DND-41 (cell line): ENCODE data around the gene BMPR1A.

Experiments
- ATAC-seq: fragments of 200-7000 bp; cut with Tn5 transposase; 3 replicates; pipeline ENCODE4 v1.9.1; 2021; ENCODE audit warnings: low read depth; ENCODE audit not compliant: insufficient read depth
- DNase-seq: peaks from one replicate; pipeline ENCODE4 v3.0.0-alpha.2; 2020
- H2AFZ ChIP-seq: 2 replicates; pipeline ENCODE4 v1.6.0; 2012; ENCODE audit warnings: low read depth, low read length
- H3K27ac ChIP-seq: 2 replicates; pipeline ENCODE4 v1.5.1; 2012; ENCODE audit warnings: low read length, inconsistent platforms
- H3K27me3 ChIP-seq: fragments of 200-600 bp; sonication (generic); 2 replicates; pipeline ENCODE4 v1.6.0; 2012; ENCODE audit warnings: low read length, mild to moderate bottlenecking, inconsistent platforms; ENCODE audit not compliant: insufficient read depth, poor library complexity
- H3K36me3 ChIP-seq: 2 replicates; pipeline ENCODE4 v1.5.1; 2012; ENCODE audit warnings: low read length, inconsistent platforms; ENCODE audit not compliant: insufficient read depth
- H3K4me1 ChIP-seq: 2 replicates; pipeline ENCODE4 v1.5.1; 2012; ENCODE audit warnings: mild to moderate bottlenecking, low read length; ENCODE audit not compliant: insufficient read depth
- H3K4me2 ChIP-seq: 2 replicates; pipeline ENCODE4 v1.6.0; 2012; ENCODE audit warnings: mild to moderate bottlenecking, moderate library complexity, low read length, inconsistent platforms; ENCODE audit not compliant: insufficient read depth
- H3K4me3 ChIP-seq, 2 experiments: fragments of 200-600 bp in 1 of 2; shearing (Covaris generic) in 1 of 2; 2 replicates each; pipeline ENCODE4 v1.5.1; 2012 to 2016; ENCODE audit warnings: inconsistent platforms in 2 of 2, low read length in 2 of 2, mild to moderate bottlenecking in 2 of 2, low read depth in 1 of 2, moderate library complexity in 1 of 2
- H3K79me2 ChIP-seq: 2 replicates; pipeline ENCODE4 v1.6.0; 2012; ENCODE audit warnings: low read length, inconsistent platforms; ENCODE audit not compliant: insufficient read depth
- H3K9ac ChIP-seq: 2 replicates; pipeline ENCODE4 v1.6.0; 2012; ENCODE audit warnings: low read depth, mild to moderate bottlenecking, inconsistent platforms, low read length, moderate library complexity
- H3K9me3 ChIP-seq: 2 replicates; pipeline ENCODE4 v1.5.1; 2012; ENCODE audit warnings: low read length, moderate library complexity, mild to moderate bottlenecking, inconsistent platforms; ENCODE audit not compliant: insufficient read depth, severe bottlenecking
- H4K20me1 ChIP-seq: 2 replicates; pipeline ENCODE4 v1.6.0; 2012; ENCODE audit warnings: low read length; ENCODE audit not compliant: insufficient read depth
- EZH2 ChIP-seq: IDR thresholded peaks from 3 replicates; pipeline ENCODE4 v1.6.1; 2012; ENCODE audit warnings: borderline replicate concordance, low read depth, mild to moderate bottlenecking, moderate library complexity, low read length, inconsistent platforms; ENCODE audit not compliant: severe bottlenecking
- TF ChIP-seq, protein P1 (sequence below): IDR thresholded peaks from 2 replicates; pipeline ENCODE4 v1.5.1; 2012; ENCODE audit warnings: borderline replicate concordance, low read length, moderate library complexity, mild to moderate bottlenecking; ENCODE audit not compliant: poor library complexity, severe bottlenecking; ENCODE audit errors: extremely low read depth

Gene BMPR1A

DNA sequence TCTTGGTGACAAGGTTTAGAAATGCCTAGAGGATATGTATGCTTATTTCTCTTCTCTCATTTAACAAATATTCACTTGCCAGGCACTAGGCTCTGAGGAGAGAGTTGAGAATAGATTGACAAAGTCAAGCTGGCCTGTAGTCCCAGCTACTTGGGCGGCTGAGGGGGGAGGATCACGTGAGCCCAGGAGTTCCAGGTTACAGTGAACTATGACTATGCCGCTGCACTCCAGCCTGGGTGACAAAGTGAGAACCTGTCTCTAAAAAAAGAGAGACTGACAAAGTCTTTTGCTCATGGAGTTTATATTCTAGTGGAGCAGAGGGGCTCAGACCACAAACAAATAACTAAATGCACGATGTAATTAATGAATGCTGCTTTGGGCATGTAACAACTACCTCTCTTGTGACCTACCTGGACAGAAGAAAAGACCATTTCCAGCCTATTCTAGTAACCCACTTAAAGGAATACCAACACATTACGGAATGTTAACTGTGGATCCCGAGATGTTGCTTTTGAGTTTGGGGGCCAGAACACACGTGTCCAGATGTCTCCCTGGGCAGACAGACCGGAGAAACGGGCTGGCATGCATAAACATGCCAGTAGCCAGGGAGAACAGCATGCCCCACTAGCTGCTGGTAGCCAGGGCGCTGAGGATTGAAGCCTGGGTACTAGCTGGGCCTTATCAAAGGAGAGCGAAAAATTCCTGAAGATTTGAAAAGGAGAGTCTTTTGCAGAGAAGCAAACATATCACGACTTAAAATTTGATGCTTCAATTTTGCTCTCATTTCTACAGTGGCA lies 2.6 kb upstream of the BMPR1A start:
- H3K4me3 ChIP-seq = no peak overlapping the region
- H3K27me3 ChIP-seq = no peaks in the 10 kb centered on the region
- no peak overlapping the region for H2AFZ ChIP-seq
- H3K4me2 ChIP-seq = no peak overlapping the region
- H4K20me1 ChIP-seq = no peaks in the 10 kb centered on the region
- DNase-seq = no peak
- no peaks in the 10 kb centered on the region for H3K36me3 ChIP-seq
- no peak overlapping the region for H3K9ac ChIP-seq
- no peak overlapping the region for H3K27ac ChIP-seq
- peaks cover 18% of the 10 kb centered on the region for H3K79me2 ChIP-seq
- H3K9me3 ChIP-seq = no peaks in the 10 kb centered on the region
- TF ChIP-seq EZH2 = no peak
- TF ChIP-seq, protein P1, sequence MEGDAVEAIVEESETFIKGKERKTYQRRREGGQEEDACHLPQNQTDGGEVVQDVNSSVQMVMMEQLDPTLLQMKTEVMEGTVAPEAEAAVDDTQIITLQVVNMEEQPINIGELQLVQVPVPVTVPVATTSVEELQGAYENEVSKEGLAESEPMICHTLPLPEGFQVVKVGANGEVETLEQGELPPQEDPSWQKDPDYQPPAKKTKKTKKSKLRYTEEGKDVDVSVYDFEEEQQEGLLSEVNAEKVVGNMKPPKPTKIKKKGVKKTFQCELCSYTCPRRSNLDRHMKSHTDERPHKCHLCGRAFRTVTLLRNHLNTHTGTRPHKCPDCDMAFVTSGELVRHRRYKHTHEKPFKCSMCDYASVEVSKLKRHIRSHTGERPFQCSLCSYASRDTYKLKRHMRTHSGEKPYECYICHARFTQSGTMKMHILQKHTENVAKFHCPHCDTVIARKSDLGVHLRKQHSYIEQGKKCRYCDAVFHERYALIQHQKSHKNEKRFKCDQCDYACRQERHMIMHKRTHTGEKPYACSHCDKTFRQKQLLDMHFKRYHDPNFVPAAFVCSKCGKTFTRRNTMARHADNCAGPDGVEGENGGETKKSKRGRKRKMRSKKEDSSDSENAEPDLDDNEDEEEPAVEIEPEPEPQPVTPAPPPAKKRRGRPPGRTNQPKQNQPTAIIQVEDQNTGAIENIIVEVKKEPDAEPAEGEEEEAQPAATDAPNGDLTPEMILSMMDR = no peak
- no peak for ATAC-seq
- peaks cover 25% of the 10 kb centered on the region for H3K4me1 ChIP-seq

DNA sequence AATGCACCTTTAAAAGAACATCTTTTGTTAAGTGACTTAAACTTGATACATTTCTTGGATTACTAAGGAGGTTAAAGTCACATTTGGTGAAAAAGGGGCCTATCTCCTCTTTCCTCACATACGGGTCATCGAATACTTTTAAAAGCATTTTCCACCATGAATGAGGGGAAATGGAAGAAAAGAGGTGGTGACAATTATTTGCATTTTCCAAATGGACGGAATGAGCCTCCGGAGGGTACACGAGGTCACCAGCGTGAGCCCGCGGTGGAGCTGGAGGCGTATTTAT lies 1.0 kb upstream of the BMPR1A start:
- Histone ChIP-seq H2AFZ (peak overlapping the region; percentile 90; the same call in 1 of the 2 replicates), H3K4me1 (peaks cover 28% of the 10 kb centered on the region), H3K9ac (peak overlapping the region; percentile 74; the same call in 1 of the 2 replicates), H3K36me3 (no peaks in the 10 kb centered on the region), H3K9me3 (no peaks in the 10 kb centered on the region), H3K4me3 (peak overlapping the region in 1 of 2 experiments; percentile 71; a peak in 2 of 4 replicates), H3K27me3 (no peaks in the 10 kb centered on the region), H3K4me2 (peak overlapping the region; percentile 79), H4K20me1 (no peaks in the 10 kb centered on the region), H3K79me2 (peaks cover 30% of the 10 kb centered on the region), H3K27ac (no peak overlapping the region)
- ATAC-seq (no peak), DNase-seq (no peak)
- TF ChIP-seq, protein P1 = no peak
- TF ChIP-seq EZH2 = no peak

DNA sequence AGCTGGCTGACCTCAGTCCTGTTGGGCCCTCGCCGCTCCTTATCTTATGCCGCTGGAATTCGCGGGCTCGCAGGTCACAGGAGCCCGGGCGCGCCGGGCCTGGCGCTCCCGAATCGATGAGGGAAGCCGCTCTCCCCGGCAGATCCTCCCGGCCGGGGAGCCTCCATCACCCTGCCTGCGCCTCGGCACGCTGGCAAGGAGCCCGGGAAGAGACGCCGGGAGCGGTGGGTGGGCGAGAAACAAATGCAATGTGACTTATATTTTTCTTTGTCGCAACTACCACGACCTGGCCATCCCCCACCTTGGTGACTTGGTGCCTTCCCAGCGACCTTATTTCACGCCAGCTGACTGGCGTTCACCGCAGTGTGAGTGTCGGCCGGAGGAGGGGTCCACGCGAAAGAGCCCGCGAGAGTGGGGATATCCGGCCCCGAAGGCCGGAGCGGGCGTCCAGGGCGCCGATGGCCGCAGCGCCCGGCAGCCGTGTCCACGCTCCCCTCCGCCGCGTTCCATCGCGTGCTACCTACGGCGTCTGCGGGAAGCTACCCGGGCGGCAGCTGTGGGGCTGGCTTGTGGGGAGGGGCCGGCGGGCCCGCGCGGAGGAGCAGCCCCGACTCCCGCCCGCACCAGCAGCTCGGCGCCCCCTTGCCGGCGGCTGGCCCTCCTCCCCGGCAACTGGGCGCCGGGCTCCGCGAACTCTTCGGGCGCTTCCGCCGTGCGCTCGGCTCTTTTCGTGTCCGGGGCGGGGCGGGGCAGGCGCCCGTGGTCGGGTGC lies 494 bp upstream of the BMPR1A start:
- Histone ChIP-seq H3K79me2 (peaks cover 35% of the 10 kb centered on the region), H3K4me3 (peak overlapping the region; percentile 31 to 71; a peak in 3 of 4 replicates), H3K9ac (peak overlapping the region; percentile 74), H3K27ac (peak overlapping the region; percentile 51; the same call in 1 of the 2 replicates), H2AFZ (peak overlapping the region; percentile 90), H4K20me1 (no peaks in the 10 kb centered on the region), H3K4me1 (peaks cover 28% of the 10 kb centered on the region), H3K4me2 (peak overlapping the region; percentile 79), H3K36me3 (no peaks in the 10 kb centered on the region), H3K27me3 (no peaks in the 10 kb centered on the region), H3K9me3 (no peaks in the 10 kb centered on the region)
- ATAC-seq = peak; percentile 90
- peak; percentile 82 for DNase-seq
- no peak for TF ChIP-seq EZH2
- TF ChIP-seq, protein P1 = no peak
